SU-DHL-6 (cell line): Measurements from ENCODE around the gene ZIC1.

Experiments
- CTCF ChIP-seq: fragments of 200-600 bp; sonication (generic); IDR thresholded peaks from one replicate; pipeline ENCODE4 v1.5.1; 2017; ENCODE audit warnings: antibody characterized with exemption, mild to moderate bottlenecking, low read length, moderate library complexity; ENCODE audit not compliant: insufficient read depth, poor library complexity, severe bottlenecking
- EZH2phosphoT487 ChIP-seq: fragments of 200-600 bp; sonication (generic), shearing (Covaris generic); conservative IDR thresholded peaks from 2 replicates; pipeline ENCODE4 v1.6.1; 2018; ENCODE audit warnings: mild to moderate bottlenecking, antibody characterized with exemption, low read length, moderate library complexity, mixed read lengths

- TF ChIP-seq CTCF (no peak), EZH2phosphoT487 (no peak)
These were observed 38.0 kb upstream of the ZIC1 start for GRCh38 chr3:147371140-147371539.
